Occipital lobe (tissue), 2 donors: Measurements from ENCODE around the gene ZFR2. TPM values are rescaled to one million over a fixed set of nuclear protein-coding genes. Genes with fewer than 3 reads are reported as not detected.

Source experiments
- small RNA-seq: library from RNA; depleted of rRNA; stranded (forward); fragments of <200 nt; gene quantifications from one replicate; pipeline ENCODE3, GENCODE V24; 2014
- total RNA-seq: library from RNA; depleted of rRNA; stranded (reverse); fragments of >200 nt; gene quantifications from one replicate; pipeline ENCODE4 v1.2.3, GENCODE V29; 2014

ZFR2 gene
- total RNA-seq, 1 donor from 2014 or later: 6.2 TPM

Small RNAs within 50 kb of the gene (small RNA-seq; reads per million reads assigned to genes)
- gene AC005777.1: not detected

Other genes with a start within 250 kb of the ZFR2 start
- 19.8 TPM for gene CACTIN, start 242.2 kb downstream of the ZFR2 start, total RNA-seq
- gene PIP5K1C, start 168.6 kb downstream of the ZFR2 start, total RNA-seq: 19.8 TPM
- gene TJP3, start 160.7 kb downstream of the ZFR2 start, total RNA-seq: not detected
- gene APBA3, start 107.3 kb downstream of the ZFR2 start, total RNA-seq: 12.3 TPM
- 16.8 TPM for gene MRPL54, start 106.4 kb downstream of the ZFR2 start, total RNA-seq
- gene RAX2, start 96.8 kb downstream of the ZFR2 start, total RNA-seq: not detected
- 22.9 TPM for gene MATK, start 82.7 kb downstream of the ZFR2 start, total RNA-seq
- gene ATCAY, start 11.6 kb upstream of the ZFR2 start, total RNA-seq: 85.9 TPM
- not detected for gene NMRK2, start 64.0 kb upstream of the ZFR2 start, total RNA-seq
- gene DAPK3, start 102.1 kb upstream of the ZFR2 start, total RNA-seq: 51.3 TPM
- gene EEF2, start 116.4 kb upstream of the ZFR2 start, total RNA-seq: 2,019 TPM
- 22.5 TPM for gene PIAS4, start 138.7 kb upstream of the ZFR2 start, total RNA-seq
- 2.0 TPM for gene ZBTB7A, start 197.9 kb upstream of the ZFR2 start, total RNA-seq